ENCODE measurements around the gene TCF25.

- TF ChIP-seq ZBTB11 (tag by site-specific recombination; conservative IDR thresholded peaks at IDR 0.05; ENCODE audit: low read depth) (no peak), REST (tag by site-specific recombination; IDR thresholded peaks at IDR 0.05) (no peak), CTCF (tag by site-specific recombination; IDR thresholded peaks at IDR 0.05) (no peak), ZNF292 (tag by site-specific recombination; IDR thresholded peaks at IDR 0.05; ENCODE audit: borderline replicate concordance, low read depth) (no peak), ZNF398 (tag by site-specific recombination; IDR thresholded peaks at IDR 0.05) (no peak), ZNF132 (tag by site-specific recombination; IDR thresholded peaks at IDR 0.05; ENCODE audit: borderline replicate concordance) (no peak), YY1 (tag by site-specific recombination; IDR thresholded peaks at IDR 0.05) (no peak), ZNF639 (tag by site-specific recombination; IDR thresholded peaks at IDR 0.05) (no peak), TCF7L2 (IDR thresholded peaks at IDR 0.05; ENCODE audit: borderline replicate concordance, low read depth, low read length) (no peak), WT1 (tag by site-specific recombination; IDR thresholded peaks at IDR 0.05) (no peak)
Measured at GRCh38 chr16:89897204-89897603, 23.8 kb downstream of the TCF25 start.

Measured in HEK293 (cell line).